HuH-7.5 (cell line): Measurements from ENCODE around the gene NUMB.

Source experiments
- DNase-seq: peaks from one replicate; pipeline ENCODE4 v3.0.0; 2011; ENCODE audit warnings: low spot score

NUMB gene

GRCh38 chr14:73458183-73458976 lies at the start of gene NUMB:
TSS of gene NUMB (minus strand) at chr14:73458546. CDS start at chr14:73355751, 102,795 bp downstream.
- DNase-seq = peak; percentile 92

- no peak for DNase-seq
These were observed 45.3 kb upstream of the NUMB start for GRCh38 chr14:73503648-73504047.

GRCh38 chr14:73502017-73502619 lies 43.8 kb upstream of the NUMB start:
- no peak for DNase-seq

- no peak for DNase-seq
These were observed 42.0 kb upstream of the NUMB start for GRCh38 chr14:73500360-73500759.

GRCh38 chr14:73494593-73494992 lies 36.2 kb upstream of the NUMB start:
- no peak for DNase-seq

GRCh38 chr14:73492670-73493069 lies 34.3 kb upstream of the NUMB start:
- no peak for DNase-seq

- no peak for DNase-seq
These were observed 33.8 kb upstream of the NUMB start for GRCh38 chr14:73492043-73492552.

GRCh38 chr14:73491256-73492042 lies 33.1 kb upstream of the NUMB start:
- DNase-seq = peak; percentile 63

GRCh38 chr14:73489481-73490175 lies 31.3 kb upstream of the NUMB start:
- DNase-seq = no peak

GRCh38 chr14:73478684-73479083 lies 20.3 kb upstream of the NUMB start:
- no peak for DNase-seq

GRCh38 chr14:73477618-73478266 lies 19.4 kb upstream of the NUMB start:
- no peak for DNase-seq

GRCh38 chr14:73476451-73476931 lies 18.1 kb upstream of the NUMB start:
- DNase-seq = no peak

- DNase-seq = no peak
These were observed 16.6 kb upstream of the NUMB start for GRCh38 chr14:73474952-73475351.

- no peak for DNase-seq
These were observed 14.1 kb upstream of the NUMB start for GRCh38 chr14:73472185-73473114.

GRCh38 chr14:73471582-73472184 lies 13.3 kb upstream of the NUMB start:
- DNase-seq = no peak

GRCh38 chr14:73468828-73469375 lies 10.6 kb upstream of the NUMB start:
- DNase-seq = no peak

GRCh38 chr14:73467800-73468199 lies 9.5 kb upstream of the NUMB start:
- no peak for DNase-seq

- no peak for DNase-seq
These were observed 9.0 kb upstream of the NUMB start for GRCh38 chr14:73467377-73467776.

GRCh38 chr14:73466861-73467260 lies 8.5 kb upstream of the NUMB start:
- DNase-seq = no peak
